GM18520 (cell line): ENCODE results near the gene TEK.
"Not testable (repeated sequence)": the region's sequence is repeated elsewhere in the genome, so short reads cannot be mapped to it uniquely, and the experiment has no call there.

Experiments
- ATAC-seq: cut with Tn5 transposase; IDR thresholded peaks from one replicate; pipeline ENCODE4 v1.9.1; 2021; ENCODE audit not compliant: unreplicated experiment

The TEK gene

GRCh38 chr9:27108981-27109541 is at the start of gene TEK:
TEK (plus strand) TSS chr9:27109225; CDS start chr9:27109591, 366 bp downstream.
- no peak for ATAC-seq

GRCh38 chr9:27059412-27059811 is 49.6 kb upstream of the TEK start:
- ATAC-seq = no peak

- ATAC-seq = no peak
Observed at GRCh38 chr9:27059907-27060306, 49.1 kb upstream of the TEK start.

- ATAC-seq = no peak
Observed at GRCh38 chr9:27065288-27065687, 43.7 kb upstream of the TEK start.

- ATAC-seq = no peak
Observed at GRCh38 chr9:27073841-27074728, 34.9 kb upstream of the TEK start.

GRCh38 chr9:27078685-27079084 is 30.3 kb upstream of the TEK start:
- ATAC-seq = no peak

GRCh38 chr9:27085456-27085855 is 23.6 kb upstream of the TEK start:
- no peak for ATAC-seq

- no peak for ATAC-seq
Observed at GRCh38 chr9:27086818-27087680, 22.0 kb upstream of the TEK start.

- no peak for ATAC-seq
Observed at GRCh38 chr9:27088981-27089380, 20.0 kb upstream of the TEK start.

- ATAC-seq = no peak
Observed at GRCh38 chr9:27089706-27090105, 19.3 kb upstream of the TEK start.

- no peak for ATAC-seq
Observed at GRCh38 chr9:27090231-27090630, 18.8 kb upstream of the TEK start.

- no peak for ATAC-seq
Observed at GRCh38 chr9:27090711-27091110, 18.3 kb upstream of the TEK start.

GRCh38 chr9:27092496-27092895 is 16.5 kb upstream of the TEK start:
- not testable (repeated sequence) for ATAC-seq

- not testable (repeated sequence) for ATAC-seq
Observed at GRCh38 chr9:27093384-27094067, 15.5 kb upstream of the TEK start.

- no peak for ATAC-seq
Observed at GRCh38 chr9:27094640-27095298, 14.3 kb upstream of the TEK start.

- ATAC-seq = no peak
Observed at GRCh38 chr9:27107241-27107640, 1.8 kb upstream of the TEK start.

GRCh38 chr9:27109621-27110020 is 596 bp downstream of the TEK start:
- no peak for ATAC-seq

- no peak for ATAC-seq
Observed at GRCh38 chr9:27110181-27110580, 1.2 kb downstream of the TEK start.

GRCh38 chr9:27112235-27112634 is 3.2 kb downstream of the TEK start:
- no peak for ATAC-seq

- no peak for ATAC-seq
Observed at GRCh38 chr9:27117489-27118135, 8.6 kb downstream of the TEK start.
